ENCODE data around the gene MED13. TPM values are rescaled to one million over a fixed set of nuclear protein-coding genes. Genes with fewer than 3 reads are reported as not detected.
"Not testable (repeated sequence)": the region's sequence is repeated elsewhere in the genome, so short reads cannot be mapped to it uniquely, and the experiment has no call there.

MED13 gene
- polyA plus RNA-seq, 3 donors = 46.1 to 52.2 (median 49.0) TPM

DNA sequence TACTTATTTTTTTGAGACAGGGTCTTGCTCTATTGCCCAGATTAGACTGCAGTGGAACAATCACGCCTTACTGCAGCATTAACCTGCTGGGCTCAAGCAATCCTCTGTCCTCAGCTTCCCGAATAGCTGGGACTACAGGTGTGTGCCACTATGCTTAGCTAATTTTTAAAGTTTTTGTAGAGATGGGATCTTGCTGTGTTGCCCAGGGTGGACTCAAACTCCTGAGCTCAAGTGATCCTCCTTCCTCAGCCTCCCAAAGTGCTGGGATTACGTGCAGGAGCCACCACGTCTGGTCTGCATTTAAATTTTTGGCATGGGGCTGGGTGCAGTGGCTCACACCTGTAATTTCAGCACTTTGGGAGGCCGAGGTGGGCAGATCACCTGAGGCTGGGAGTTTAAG is 96.3 kb downstream of the MED13 start:
- no peak for DNase-seq (ENCODE audit: extremely low read depth in 1 of 11, low read depth in 9 of 11, low spot score in 4 of 11)

DNA sequence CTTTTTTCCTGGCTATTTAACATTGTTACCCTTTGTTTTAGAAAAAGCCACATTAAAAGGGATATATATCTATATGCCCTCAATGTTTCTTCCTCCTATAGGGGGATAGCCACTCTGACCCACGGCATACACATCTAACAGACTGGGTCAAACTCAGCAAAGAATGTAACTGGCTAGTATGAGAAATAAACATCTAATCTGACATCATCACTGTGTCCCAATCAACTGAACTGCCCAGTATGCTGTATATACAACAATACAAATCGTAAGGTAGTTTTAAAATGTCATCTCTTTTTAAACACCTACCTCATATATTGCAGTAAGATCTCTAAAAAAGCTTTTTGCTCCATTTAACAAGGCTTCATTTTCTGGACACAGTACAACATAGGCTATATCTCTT is 97.3 kb downstream of the MED13 start:
- DNase-seq (ENCODE audit: extremely low read depth in 1 of 11, low read depth in 9 of 11, low spot score in 4 of 11) = no peak

DNA sequence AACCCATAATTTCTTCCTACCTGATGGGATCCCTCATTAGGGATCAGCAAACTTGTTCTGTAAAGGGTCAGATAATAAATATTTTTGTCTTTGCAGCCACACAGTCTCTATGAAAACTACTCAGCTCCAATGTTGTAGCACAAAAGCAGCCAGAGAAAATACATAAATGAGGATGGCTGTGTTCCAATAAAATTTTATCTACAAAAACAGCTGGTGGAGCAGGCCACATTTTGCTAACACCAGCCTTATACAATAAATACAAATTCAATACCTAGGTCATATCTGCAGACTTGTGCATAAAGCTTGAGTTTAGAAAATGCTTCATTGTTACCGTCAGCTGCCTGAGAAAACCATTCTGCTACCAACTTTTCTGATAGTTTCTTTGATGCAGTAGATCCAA is 98.9 kb downstream of the MED13 start:
- DNase-seq (ENCODE audit: extremely low read depth in 1 of 11, low read depth in 9 of 11, low spot score in 4 of 11) = no peak

DNA sequence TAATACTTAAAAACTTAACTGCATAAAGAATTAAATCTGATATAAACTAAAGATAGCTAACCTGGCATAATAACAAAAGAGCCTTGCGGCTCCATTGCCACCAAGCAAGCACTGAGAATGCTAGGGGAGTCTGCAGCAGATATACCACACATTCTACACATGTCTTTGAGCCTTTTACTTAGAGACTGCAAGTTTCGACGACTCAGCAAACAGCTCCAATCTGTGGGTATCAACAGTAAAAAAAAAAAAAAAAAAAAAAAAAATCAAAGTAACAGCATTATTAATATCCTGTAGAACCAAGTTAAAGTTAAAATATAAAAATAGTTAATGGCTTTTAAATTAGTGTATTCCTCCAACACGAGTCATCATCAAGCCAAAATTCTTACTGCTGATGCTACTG is 109.5 kb downstream of the MED13 start:
- DNase-seq (ENCODE audit: extremely low read depth in 1 of 11, low read depth in 9 of 11, low spot score in 4 of 11) = no peak

DNA sequence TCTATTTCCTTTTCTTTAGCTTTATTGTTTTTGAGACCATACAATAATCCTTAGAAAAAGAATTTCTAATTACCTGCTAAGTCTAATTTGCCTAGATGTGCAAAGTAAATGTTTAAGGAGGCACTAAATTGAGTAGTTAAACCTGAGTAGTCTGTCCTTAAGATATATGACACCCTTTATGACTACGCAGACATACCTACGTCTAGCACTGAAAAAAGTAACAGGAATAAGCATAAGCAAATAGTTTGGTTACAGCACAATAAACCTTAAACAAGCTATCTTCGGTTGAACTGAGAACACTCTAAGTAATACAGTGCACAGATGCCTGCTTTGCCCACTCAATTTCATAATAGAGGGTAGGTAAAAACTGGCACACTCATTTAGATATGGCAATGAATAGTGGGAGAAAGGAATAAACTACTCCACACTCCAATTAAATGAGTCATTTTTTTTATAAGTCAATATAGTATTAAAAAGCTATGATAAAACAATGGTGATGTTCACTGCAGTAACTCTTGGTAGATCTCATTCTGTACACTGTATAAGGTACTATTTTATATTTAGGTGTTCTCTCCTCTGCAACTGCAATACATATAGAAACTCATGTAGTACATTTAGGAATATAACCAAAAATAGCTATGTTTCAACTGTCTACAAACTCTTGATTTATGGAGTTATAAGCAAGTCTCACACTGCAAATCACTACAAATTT is 117.6 kb downstream of the MED13 start:
- no peak for DNase-seq (ENCODE audit: extremely low read depth in 1 of 11, low read depth in 9 of 11, low spot score in 4 of 11)

DNA sequence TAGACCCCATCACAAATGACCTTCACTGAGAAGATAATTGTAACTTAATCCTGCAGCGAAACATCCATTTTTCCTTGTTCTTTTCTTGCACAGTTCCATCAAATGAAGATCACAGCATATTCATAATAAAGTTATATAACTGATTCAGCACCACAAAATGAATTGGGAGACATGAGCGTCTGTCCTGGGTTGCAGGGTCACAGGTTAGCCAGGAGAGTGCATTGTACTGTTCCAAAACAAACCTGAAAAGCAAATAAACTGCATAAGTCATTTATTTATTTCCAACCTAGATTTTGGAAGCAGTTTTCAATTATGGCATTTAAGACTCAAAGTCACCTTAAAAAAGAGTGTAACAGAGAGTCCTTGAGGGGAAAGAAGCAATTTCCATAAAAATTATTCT is 118.7 kb downstream of the MED13 start:
- DNase-seq (ENCODE audit: extremely low read depth in 1 of 11, low read depth in 9 of 11, low spot score in 4 of 11) = no peak

DNA sequence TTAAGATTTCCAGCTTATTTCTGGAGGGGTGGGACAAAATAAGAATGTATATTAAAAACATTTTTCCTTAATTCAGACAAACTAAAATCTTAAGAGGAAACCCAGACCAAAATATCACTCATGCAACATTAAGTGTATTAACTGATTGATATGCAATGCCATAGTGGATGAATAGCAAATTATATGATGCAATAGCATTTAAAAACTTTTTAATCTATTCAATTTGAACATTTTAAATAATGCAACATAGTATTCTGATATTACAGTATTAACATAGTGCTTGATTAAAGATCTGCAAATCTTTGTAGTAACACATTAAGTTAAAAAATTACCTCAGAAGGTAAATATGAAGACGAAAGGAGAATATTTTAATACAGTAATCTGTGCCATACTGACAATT is 122.0 kb downstream of the MED13 start:
- no peak for DNase-seq (ENCODE audit: extremely low read depth in 1 of 11, low read depth in 9 of 11, low spot score in 4 of 11)

DNA sequence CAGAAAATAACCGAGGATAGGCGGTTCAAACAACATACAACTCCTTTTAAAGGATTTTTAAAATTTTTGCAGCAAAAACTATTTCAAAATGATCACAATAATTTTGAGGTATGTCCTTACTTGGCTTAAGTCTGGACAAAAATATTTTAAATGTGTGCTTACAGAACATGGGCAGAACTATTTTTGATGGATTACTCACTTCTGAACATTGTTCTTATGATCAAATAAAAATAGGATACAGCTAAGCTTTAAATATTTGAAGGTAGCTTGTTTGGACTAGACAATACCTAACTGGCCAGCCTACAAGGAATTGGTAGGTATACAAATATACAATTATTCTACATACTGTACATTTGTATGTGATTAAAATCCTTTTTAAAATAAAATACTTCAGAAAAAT is 123.0 kb downstream of the MED13 start:
- DNase-seq (ENCODE audit: extremely low read depth in 1 of 11, low read depth in 9 of 11, low spot score in 4 of 11) = no peak

DNA sequence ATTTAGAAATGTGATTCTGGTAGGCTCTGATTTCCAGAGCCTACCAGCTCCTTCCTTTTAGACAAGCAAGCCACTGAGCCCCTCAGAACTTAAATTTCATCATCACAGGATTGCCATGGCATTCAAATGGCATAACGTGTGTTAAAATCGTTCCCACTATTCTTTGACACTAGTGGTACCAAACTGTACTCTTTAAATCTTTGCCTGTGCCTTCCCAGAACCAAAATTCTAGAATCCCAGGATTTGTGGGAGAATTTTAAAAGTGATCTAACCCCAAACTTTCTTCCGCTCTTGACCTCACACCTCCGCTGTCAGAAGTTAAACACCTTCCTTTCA is 137.0 kb downstream of the MED13 start:
- no peak for DNase-seq (ENCODE audit: extremely low read depth in 1 of 11, low read depth in 9 of 11, low spot score in 4 of 11)

DNA sequence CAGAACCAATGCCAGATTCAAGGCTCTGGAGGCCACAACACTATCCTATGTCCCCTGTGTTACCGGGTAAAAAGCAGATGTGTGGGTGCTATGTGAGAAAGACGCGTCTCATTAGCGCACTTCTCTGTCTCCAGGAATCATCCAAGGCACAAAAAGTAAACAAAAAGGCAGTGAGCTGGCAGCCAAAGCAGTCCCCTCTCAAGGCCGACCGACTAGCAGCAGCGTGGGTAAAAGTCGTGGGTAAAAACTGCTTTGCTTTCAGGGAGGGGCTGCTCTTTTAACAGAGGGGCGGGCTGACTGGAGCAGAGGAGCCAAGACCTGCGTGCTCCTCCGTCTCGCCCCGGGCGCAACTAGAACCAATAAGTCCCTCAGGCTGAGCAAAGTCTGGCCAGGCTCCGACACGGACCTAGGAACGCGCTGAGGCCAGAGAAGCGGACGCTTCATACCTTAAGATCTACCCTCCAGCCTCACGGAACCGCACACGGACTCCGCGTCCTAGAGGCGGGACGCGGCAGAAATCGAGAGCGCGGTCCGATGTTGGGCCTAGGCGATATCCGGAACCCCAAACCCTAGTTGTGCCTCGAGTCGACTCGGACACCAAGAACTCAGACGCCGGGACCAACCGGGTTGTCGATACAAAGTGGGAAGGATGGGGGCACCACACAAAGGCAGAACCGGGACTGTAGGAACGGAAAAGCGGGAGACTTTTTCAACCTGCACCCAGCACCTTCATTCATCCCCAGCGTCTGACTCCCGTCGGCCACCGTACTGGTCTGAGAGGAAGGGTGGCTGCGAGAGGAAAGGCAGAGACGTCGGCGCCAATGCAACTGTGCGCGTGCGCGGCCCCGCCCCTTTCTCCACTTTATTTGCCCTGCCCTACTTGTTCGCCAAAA is 137.6 kb downstream of the MED13 start, which contains the start of gene INTS2:
Gene INTS2, minus strand, starts transcription at position 775 of the 893 bp plus-strand sequence. CDS start 1,338 bp downstream, outside the sequence.
- peak; percentile 84 to 95 (median 91) for DNase-seq (ENCODE audit: extremely low read depth in 1 of 11, low read depth in 9 of 11, low spot score in 4 of 11)

DNA sequence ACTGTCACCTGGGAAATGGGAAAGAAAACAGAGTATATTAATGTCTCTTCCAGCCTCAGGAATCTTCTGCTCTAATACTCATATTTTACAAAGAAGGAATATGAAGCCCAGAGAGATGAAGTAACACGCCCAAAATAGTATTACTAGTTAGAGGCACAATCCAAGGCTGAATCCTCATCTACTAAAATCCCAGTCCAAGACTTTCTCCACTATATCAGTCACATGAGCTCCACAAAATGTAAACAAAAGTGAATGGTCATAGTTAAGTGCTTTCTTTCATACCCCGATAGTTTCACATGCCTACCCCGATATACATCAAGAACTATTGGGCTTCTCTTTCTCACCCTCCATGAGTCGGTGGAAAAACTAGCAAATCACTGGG is 138.3 kb downstream of the MED13 start:
- DNase-seq (ENCODE audit: extremely low read depth in 1 of 11, low read depth in 9 of 11, low spot score in 4 of 11) = peak in 2 of 11 donors; percentile 1 to 4

DNA sequence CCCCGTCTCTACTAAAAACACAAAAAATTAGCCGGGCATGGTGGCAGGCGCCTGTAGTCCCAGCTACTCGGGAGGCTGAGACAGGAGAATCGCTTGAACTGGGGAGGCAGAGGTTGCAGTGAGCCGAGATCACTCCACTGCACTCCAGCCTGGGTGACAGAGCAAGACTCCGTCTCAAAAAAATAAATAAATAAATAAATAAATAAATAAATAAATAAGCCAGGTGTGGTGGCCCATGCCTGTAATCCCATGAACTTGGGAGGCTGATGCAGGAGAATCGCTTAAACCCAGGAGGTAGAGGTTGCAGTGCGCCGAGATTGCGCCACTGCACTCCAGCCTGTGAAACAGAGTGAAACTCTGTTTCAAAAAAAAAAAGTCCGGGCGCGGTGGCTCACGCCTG is 149.9 kb downstream of the MED13 start:
- not testable (repeated sequence) for DNase-seq (ENCODE audit: extremely low read depth in 1 of 11, low read depth in 9 of 11, low spot score in 4 of 11)

DNA sequence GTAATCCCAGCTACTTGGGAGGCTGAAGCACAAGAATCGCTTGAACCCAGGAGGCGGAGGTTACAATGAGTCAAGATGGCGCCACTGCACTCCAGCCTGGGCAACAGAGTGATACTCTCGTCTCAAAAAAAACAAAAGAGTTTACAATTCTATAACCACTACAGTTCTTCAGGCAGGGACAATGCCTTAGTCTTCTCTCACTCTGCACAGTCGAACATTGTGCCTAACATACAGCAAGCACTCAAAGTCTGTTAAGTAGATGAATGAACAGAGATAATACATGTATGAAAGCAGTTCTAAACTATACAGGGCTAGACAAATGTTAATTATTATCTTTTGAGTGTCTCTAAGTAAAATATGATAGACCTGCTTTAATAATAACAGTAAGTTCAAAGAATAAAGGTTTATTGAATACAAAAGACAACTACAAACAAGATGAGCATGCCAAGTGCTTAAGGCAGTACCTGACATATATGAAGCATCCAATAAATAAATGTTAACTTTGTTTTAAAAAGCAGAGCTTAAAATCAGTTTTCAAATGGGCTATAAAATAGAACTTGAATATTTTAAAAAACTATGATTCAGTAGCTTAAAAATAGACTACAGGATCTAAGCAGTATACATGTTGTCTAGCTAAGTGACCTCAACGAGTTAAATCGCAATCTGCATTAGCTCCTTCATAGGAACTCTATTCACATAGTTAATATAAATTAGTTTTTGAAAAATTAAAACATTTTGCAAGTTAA is 156.6 kb downstream of the MED13 start:
- DNase-seq (ENCODE audit: extremely low read depth in 1 of 11, low read depth in 9 of 11, low spot score in 4 of 11) = no peak

DNA sequence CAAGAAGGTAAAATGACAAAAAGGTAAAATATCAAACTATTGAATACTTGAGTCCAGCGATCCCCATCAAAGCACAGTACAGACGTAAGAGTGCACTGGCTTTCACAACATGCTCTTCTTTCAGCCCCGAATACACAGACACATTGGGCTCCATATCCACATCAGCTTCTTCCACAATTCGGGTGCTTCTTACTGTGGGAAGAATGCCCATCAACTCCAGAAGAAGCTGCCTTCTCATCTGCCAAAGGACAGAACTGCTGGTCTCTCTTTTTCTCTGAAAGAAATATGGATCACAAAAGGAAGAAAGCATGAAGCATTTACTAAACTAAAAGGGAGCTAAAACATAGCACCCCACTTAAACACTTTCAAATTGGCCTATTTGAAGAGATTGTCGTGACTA is 157.7 kb downstream of the MED13 start:
- DNase-seq (ENCODE audit: extremely low read depth in 1 of 11, low read depth in 9 of 11, low spot score in 4 of 11) = no peak

DNA sequence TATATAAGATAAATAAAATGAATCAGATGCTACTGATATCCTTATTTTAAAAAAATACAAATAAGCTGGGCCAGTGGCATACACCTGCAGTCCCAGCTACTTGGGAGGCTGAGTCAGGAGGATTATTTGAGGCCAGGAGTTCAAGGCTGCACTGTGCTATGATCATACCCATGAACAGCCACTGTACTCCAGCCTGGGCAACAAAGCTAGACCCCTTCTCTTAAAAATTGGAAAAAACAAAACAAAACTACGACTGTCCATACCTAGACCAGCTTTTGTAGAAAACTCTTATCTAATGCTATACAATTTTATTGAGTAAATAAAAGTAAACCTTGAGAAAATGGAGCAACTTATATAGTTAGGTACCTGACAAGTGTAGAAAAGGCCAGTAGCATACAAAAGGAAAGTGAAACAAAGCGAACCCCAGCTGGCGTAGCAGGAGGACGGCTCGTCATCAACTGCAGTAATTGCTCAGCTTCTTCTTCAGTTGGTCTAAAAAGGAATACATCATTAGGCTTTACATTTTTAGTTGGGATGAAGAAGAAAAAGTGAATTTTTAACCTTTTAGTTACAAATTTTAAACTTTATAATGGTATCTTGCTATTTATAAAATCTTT is 160.9 kb downstream of the MED13 start:
- no peak for DNase-seq (ENCODE audit: extremely low read depth in 1 of 11, low read depth in 9 of 11, low spot score in 4 of 11)

DNA sequence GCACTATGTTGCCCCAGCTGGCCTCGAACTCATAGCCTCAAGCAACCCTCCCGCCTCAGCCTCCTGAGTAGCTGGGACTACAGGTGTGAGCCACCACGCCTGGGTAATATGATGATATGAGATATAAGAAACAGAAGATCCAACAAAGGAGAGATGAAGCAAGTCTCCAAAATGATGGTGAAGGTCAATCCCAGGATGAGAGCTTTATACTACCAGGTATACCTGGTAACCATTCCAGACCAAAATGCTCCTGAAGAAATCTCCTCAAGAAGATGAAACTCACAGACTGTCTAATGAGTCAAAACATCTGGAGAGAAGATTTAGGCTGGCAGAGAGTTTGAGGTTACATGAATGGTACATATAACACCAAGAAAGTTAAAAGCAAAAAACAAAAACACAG is 161.8 kb downstream of the MED13 start:
- DNase-seq (ENCODE audit: extremely low read depth in 1 of 11, low read depth in 9 of 11, low spot score in 4 of 11) = no peak

DNA sequence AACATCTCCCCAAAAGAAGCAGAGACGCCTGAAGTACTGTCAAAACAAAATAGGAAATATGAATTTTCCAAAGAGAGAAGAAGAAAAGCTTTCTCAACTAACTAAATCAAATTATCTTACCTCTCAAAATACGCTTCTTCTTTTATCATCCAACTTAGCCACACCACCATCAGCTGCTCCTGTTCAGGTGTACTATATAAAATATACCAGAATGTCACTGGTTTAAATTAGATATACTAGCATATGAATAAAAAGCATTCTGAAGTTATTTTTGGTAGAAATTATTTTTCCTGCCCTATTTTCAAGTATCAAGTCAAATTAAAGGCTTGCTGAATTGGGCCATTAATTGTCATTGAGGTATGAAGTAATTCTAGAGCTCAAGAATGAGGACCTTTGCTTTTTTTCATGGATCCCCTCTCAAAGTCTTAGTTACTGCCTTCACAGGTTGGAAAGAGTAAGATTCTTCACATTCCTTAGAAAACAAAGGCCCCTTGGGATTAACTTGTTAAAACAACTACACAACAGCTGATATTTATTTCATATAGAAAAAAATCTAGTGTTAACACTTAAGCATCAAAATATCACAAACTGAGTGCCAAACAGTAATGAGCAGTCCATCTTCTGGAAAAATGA is 167.4 kb downstream of the MED13 start:
- no peak for DNase-seq (ENCODE audit: extremely low read depth in 1 of 11, low read depth in 9 of 11, low spot score in 4 of 11)

DNA sequence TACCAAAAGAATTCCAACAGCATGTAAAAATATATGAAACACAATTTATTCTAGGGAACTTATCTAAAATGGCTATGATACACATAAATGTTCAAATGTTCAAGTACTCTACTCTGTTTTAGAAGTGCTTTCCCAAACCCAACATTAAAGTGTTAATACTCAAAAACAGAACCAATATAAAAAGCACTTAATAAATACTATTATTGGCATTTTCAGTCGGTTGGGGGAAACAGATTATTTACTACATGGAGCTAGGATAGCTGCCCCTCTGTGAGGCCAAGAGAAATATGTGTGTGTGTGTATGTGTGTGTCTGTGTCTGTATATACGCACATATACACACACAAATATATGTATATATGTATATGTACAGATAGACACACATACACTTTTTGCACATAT is 169.7 kb downstream of the MED13 start:
- no peak for DNase-seq (ENCODE audit: extremely low read depth in 1 of 11, low read depth in 9 of 11, low spot score in 4 of 11)

DNA sequence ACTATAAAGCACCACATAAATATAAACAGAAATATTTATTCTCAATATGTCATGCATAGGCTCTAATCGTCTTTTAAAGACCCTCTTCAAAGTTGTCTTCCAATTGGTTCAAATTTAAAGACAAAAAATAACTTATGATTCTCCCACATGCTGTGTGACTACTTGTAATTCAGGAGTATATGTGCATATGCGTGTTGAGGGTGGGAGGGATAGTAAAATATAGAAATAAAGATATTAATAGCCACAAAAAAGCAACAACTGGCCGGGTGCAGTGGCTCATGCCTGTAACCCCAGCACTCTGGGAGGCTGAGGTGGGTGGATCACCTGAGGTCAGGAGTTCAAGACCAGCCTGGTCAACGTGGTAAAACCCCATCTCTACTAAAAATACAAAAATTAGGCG is 170.8 kb downstream of the MED13 start:
- not testable (repeated sequence) for DNase-seq (ENCODE audit: extremely low read depth in 1 of 11, low read depth in 9 of 11, low spot score in 4 of 11)
